Motor neuron (in vitro differentiated cells): ENCODE measurements around the gene WDR1. TPM values are rescaled to one million over a fixed set of nuclear protein-coding genes. Genes with fewer than 3 reads are reported as not detected.

ENCODE experiments used
- ATAC-seq, 8 experiments: fragments of 200-7000 bp; cut with Tn5 transposase; replicated peaks in 6 of 8; 2 replicates each; pipeline ENCODE4 v1.8.0; 2021; ENCODE audit warnings: mild to moderate bottlenecking in 8 of 8, moderate library complexity in 8 of 8
- H3K27ac ChIP-seq, 2 donors: fragments of 250-450 bp; sonication (Bioruptor Pico); 2 replicates each; pipeline ENCODE4 v1.9.0; 2021; ENCODE audit warnings: antibody characterized with exemption in 2 of 2, mild to moderate bottlenecking in 2 of 2, moderate library complexity in 1 of 2
- H3K4me1 ChIP-seq, 2 donors: fragments of 250-450 bp; sonication (Bioruptor Pico); replicated peaks in 1 of 2; 2 replicates each; pipeline ENCODE4 v1.6.1; 2021; ENCODE audit warnings: antibody characterized with exemption in 2 of 2, mild to moderate bottlenecking in 2 of 2, moderate library complexity in 1 of 2
- H3K4me3 ChIP-seq, 5 donors: fragments of 250-450 bp; sonication (Bioruptor Pico); 2 replicates each; pipeline ENCODE4 v1.9.0; 2021; ENCODE audit warnings: antibody characterized with exemption in 5 of 5, mild to moderate bottlenecking in 5 of 5, moderate library complexity in 4 of 5
- WGBS, 10 experiments: fragments of 450-650 bp; shearing (Covaris generic); methylation state at CpG; one replicate each; pipeline ENCODE4 v1.0.0; 2022; 5-methylcytosine and 5-hydroxymethylcytosine counted together
- in situ Hi-C, 9 experiments: fragments of 400-800 bp; cut with MboI; loops; one replicate each; pipeline ENCODE4 v1.15.0; 2021; ENCODE audit warnings: low sequenced_read_pairs in 9 of 9, low pct_unique_long_range_greater_than_20kb in 2 of 9; ENCODE audit not compliant: unreplicated experiment in 9 of 9
- total RNA-seq, 8 experiments: library from RNA; unstranded; fragments of 300-600 nt; gene quantifications; 2 replicates each; pipeline versions ENCODE4 v1.2.3 to v1.2.4, GENCODE V29; 2022

WDR1 gene
- total RNA-seq, 8 experiments from 2014 or later, result 28.8 to 164 (median 112) TPM

GRCh38 chr4:10108818-10109783, 7.5 kb downstream of the WDR1 start:
- in situ Hi-C loops, result no loop called here
- H3K4me3 ChIP-seq, result no peak overlapping the region
- 50 to 100% (median 83%) methylated on average over 1 to 5 of the region's 17 CpGs; no CpG with 5 or more reads in 4 of the 10 experiments for WGBS, 10 experiments
- H3K4me1 ChIP-seq, result peaks cover 13 to 25% of the 10 kb centered on the region in 2 donors
- no peak overlapping the region for H3K27ac ChIP-seq
- no peak for ATAC-seq

- Histone ChIP-seq H3K4me1 (peaks cover 13 to 30% of the 10 kb centered on the region in 2 donors), H3K4me3 (no peak overlapping the region), H3K27ac (no peak overlapping the region)
- no peak for ATAC-seq
- WGBS, 10 experiments, result 40 to 100% (median 97%) methylated on average over 1 to 5 of the region's 6 CpGs; no CpG with 5 or more reads in 4 of the 10 experiments
- in situ Hi-C loops, result no loop called here
Observed at GRCh38 chr4:10108391-10108790, 8.2 kb downstream of the WDR1 start.

- WGBS, 10 experiments, result 25 to 100% (median 90%) methylated on average over 1 to 6 of the region's 19 CpGs; no CpG with 5 or more reads in 5 of the 10 experiments
- peaks cover 13 to 40% of the 10 kb centered on the region in 2 donors for H3K4me1 ChIP-seq
- H3K27ac ChIP-seq, result no peak overlapping the region
- in situ Hi-C loops, result no loop called here
- no peak overlapping the region for H3K4me3 ChIP-seq
- ATAC-seq, result peak; percentile 4 to 38 (median 14)
Observed at GRCh38 chr4:10107111-10108091, 9.2 kb downstream of the WDR1 start.

GRCh38 chr4:10106421-10107039, 10.1 kb downstream of the WDR1 start:
- Histone ChIP-seq H3K4me3 (no peak overlapping the region), H3K27ac (peak overlapping the region in 1 of 2 donors; percentile 32), H3K4me1 (peaks cover 17 to 46% of the 10 kb centered on the region in 2 donors)
- WGBS, 10 experiments, result 0 to 80% (median 67%) methylated on average over 1 to 4 of the region's 13 CpGs; no CpG with 5 or more reads in 4 of the 10 experiments
- in situ Hi-C loops, result no loop called here
- ATAC-seq, result peak; percentile 61 to 91 (median 86)

- in situ Hi-C loops, result no loop called here
- H3K4me1 ChIP-seq, result peaks cover 17 to 46% of the 10 kb centered on the region in 2 donors
- WGBS, 10 experiments, result 100% methylated on average over 1 of the region's 4 CpGs; no CpG with 5 or more reads in 8 of the 10 experiments
- no peak overlapping the region for H3K27ac ChIP-seq
- H3K4me3 ChIP-seq, result no peak overlapping the region
- no peak for ATAC-seq
Observed at GRCh38 chr4:10105920-10106319, 10.7 kb downstream of the WDR1 start.

GRCh38 chr4:10105421-10105820, 11.2 kb downstream of the WDR1 start:
- in situ Hi-C loops, result no loop called here
- Histone ChIP-seq H3K27ac (no peak overlapping the region), H3K4me3 (no peak overlapping the region), H3K4me1 (peaks cover 17 to 46% of the 10 kb centered on the region in 2 donors)
- no peak for ATAC-seq
- WGBS, 10 experiments, result 21 to 100% (median 85%) methylated on average over 1 to 4 of the region's 4 CpGs

- no peak overlapping the region for H3K27ac ChIP-seq
- in situ Hi-C loops, result no loop called here
- H3K4me3 ChIP-seq, result no peak overlapping the region
- peaks cover 17 to 46% of the 10 kb centered on the region in 2 donors for H3K4me1 ChIP-seq
- ATAC-seq, result no peak
- WGBS, 10 experiments, result 20 to 100% (median 82%) methylated on average over 2 to 4 of the region's 6 CpGs; no CpG with 5 or more reads in 7 of the 10 experiments
Observed at GRCh38 chr4:10104991-10105276, 11.7 kb downstream of the WDR1 start.

GRCh38 chr4:10104211-10104990, 12.2 kb downstream of the WDR1 start:
- peak in 1 of 8 experiments; percentile 25 for ATAC-seq
- Histone ChIP-seq H3K4me1 (peaks cover 17 to 46% of the 10 kb centered on the region in 2 donors), H3K4me3 (no peak overlapping the region), H3K27ac (no peak overlapping the region)
- WGBS, 10 experiments, result 13 to 100% (median 53%) methylated on average over 2 to 7 of the region's 11 CpGs; no CpG with 5 or more reads in 2 of the 10 experiments
- in situ Hi-C loops, result no loop called here

GRCh38 chr4:10102474-10103332, 13.9 kb downstream of the WDR1 start:
- Histone ChIP-seq H3K4me3 (no peak overlapping the region), H3K27ac (peak overlapping the region in 1 of 2 donors; percentile 24), H3K4me1 (peaks cover 17 to 46% of the 10 kb centered on the region in 2 donors)
- WGBS, 10 experiments, result 51 to 90% (median 73%) methylated on average over 1 to 3 of the region's 13 CpGs; no CpG with 5 or more reads in 3 of the 10 experiments
- ATAC-seq, result peak in 2 of 8 experiments; percentile 20 to 34
- in situ Hi-C loops, result no loop called here

- no peak for ATAC-seq
- H3K27ac ChIP-seq, result no peak overlapping the region
- peaks cover 10 to 39% of the 10 kb centered on the region in 2 donors for H3K4me1 ChIP-seq
- H3K4me3 ChIP-seq, result no peak overlapping the region
- in situ Hi-C loops, result no loop called here
- WGBS, 10 experiments, result 15 to 97% (median 90%) methylated on average over 1 to 13 of the region's 14 CpGs; no CpG with 5 or more reads in 3 of the 10 experiments
Observed at GRCh38 chr4:10101671-10102473, 14.7 kb downstream of the WDR1 start.
